Measurements from ENCODE around the gene CA10.

CA10 gene

DNA sequence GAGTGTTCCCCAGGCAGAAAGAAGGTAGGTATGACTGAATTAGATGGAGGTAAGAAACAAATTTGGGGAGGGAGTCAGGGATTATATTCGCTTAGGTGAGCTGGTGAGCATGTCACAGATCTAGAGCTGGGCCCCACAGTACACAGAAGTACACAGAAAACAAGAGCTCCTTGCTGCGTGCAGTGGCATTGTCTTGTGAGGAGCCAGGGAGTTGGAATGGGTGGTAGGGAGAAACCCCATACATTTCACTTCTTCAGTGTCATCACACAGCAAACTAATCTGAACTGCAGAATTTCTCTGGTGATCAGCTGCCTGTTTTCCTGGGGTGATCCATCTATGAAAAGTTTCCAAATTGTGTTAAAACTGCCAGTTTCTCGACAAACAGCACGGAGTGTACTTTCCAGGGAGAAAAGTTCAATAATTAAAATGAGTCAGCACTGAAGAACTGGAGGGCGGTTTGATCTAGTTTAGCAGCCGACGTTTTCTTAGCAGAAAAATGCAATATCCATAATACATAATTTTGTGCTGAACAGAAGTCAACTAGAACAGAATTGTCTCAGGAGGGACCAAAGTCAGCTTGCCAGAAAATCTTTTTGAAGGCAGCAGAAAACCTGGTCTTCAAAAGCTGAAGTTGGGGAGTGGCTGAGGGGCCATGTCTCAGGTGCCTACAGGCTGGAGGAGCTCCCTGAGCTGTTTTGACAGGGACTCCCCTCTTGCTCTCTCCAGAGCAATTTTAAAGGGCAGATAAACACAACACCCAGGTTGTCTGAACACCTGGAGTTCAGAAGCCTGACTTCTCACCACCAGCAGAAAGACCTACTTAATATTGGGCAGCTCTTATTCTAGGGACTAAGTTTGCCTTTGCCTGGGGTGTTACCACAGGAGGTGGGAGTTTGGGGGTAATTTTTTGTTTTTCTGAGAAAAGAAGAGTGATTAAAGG is 448.6 kb downstream of the CA10 start:
- DNase-seq = no peak

DNA sequence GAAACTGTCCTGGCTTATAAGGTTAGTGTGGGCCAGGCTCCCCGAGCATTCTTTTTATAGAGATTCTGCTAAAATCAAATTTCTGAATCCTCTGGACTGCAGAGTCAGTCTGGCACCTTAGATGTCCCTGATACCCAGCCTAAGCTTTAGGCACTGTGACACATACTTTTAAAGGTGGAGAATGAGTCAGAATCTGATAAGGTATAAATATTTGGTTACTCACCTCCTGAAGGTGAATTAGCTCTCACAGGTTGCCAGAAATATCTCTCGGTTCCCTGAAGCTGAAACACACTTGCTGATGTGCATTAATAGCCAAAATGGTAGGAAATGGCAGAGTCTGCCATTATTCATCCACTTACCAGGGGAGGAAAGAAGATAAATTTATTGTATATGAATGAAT is 451.3 kb downstream of the CA10 start:
- DNase-seq = no peak

DNA sequence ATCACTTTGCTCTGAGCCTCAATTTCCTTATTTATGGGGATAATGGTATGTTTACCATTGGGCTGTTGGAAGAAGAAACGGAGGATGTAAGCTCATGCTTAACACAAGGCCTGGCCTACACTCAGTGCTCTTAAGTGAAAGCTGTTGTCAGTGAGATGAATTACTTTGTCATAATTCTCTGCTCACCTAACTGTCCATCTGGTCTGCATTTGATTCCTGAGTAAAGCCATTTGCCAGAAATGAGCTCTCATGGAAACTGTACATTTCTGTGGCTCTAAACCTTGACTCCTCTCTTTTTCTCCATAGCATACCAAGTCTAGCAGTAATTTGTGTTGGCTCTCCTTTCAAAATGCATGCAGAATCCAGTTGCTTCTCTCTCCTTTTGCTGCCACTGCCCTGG is 452.4 kb downstream of the CA10 start:
- DNase-seq = no peak

DNA sequence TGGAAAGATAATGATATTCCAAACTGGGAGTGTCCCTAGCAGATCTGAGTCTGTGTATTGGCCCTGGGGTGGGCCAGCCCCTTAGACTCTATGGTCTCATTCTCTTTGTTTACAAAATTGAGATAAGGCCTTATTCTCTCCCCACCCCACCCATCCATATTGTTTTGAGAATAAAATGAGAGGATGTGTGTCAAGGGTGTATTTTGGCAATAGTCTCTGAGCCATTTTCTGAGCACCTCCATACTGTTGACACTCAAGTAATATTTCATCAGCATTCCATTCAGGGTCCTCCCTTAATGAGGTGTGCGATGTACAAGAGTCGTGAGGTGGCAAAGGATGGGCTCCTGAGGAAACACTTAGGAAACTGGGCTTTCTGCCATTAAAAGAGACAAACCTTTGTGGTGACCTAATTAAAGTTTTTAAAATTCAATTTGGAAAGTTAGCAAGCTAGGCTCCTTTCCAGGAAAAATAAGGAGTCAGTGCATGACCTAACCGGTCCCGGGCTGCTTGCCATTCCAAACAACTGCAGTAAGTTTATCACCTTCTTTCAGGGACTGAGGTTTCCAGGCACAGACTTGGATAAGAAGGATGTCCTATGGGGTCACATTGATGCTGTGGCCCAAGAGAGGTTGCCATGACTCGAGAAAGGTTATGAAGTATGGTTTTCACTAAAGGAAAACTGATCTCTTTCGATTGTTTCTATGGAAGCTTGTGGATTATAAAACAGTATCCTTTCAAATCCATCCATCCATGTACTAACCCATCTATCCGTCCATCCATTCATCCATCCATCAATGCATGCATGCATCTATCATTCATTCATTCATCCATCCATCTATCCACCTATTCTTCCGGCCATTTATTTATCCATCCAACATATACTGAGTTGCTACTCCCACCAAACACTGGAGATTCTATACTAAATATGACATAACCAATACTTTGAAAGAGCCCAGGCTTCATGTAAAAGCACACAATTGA is 454.9 kb downstream of the CA10 start:
- DNase-seq = peak; percentile 71

- DNase-seq = no peak
Observed at GRCh38 chr17:51702963-51703360, 455.6 kb downstream of the CA10 start.

DNA sequence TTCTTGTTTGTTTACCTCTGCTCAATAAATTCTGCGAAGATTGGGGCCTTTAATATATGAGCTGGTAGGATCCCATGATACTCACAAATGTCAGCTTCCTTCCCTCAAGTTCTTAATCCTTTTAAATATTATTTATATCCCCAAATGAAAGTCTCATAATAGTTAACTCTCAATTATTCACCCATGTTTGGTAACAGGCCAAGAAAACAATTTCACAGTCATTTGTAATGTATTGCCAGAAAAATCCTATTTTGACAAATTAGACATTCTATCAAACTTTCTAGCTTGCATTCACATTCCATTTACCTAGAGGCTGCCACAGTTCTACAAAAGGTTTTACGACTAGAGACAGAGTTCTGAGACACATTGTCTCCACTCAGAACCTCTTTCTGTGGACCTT is 457.0 kb downstream of the CA10 start:
- DNase-seq = no peak

DNA sequence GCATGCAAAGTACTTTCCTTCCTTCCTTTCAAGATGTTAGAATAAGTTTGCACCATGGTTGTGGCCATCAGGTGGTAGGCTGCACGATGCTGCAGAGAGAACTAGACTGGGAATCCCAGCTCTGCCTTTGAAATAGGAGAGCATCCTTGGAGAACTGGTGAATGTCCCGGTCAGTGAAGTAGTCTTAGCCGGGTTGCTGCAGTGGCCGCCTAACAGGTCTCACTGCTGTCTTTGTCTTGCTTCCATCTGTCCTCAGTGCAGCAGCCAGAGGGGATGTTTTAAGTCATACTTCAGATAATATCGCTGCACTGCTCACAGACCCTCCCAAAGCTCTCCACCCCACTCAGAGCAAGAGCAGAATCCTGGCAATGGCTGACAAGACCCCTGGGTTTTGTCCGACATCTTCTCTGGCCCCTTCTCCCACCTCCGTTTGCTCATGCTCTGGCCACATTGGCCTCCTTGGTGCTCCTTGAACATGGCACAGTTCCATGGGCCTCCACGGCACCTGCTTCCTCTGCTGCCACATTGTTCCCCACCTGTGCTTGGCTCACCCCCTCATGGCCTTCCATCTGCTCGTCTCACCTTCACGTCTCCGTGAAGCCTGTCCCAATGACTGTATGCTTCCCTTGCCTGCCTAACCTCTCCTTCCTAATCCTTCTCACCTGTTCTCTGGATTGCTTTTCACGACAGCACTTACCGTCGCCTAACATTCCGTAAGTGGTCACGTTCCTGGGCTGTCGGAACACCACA is 458.3 kb downstream of the CA10 start:
- DNase-seq = no peak

GRCh38 chr17:51699303-51699702 is 459.2 kb downstream of the CA10 start:
- DNase-seq = no peak

DNA sequence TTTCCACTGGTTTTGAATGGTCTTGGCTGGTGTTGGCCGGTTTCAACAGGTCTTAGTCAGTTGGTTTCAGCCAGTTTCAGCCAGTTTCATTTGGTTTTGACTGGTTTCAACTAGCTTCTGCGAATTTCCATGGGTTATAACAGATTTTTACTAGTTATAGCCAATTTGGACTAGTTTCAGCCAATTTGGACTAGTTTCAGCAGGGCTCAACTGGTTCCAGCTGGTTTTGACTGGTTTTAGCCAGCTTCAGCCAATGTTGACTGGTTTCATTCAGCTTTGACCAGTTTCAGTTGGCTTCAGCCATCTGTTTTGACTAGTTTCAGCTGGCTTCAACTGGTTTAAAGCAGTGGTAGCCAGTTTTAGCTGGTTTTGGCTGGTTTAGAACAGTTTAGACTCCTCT is 465.6 kb downstream of the CA10 start:
- DNase-seq = no peak

DNA sequence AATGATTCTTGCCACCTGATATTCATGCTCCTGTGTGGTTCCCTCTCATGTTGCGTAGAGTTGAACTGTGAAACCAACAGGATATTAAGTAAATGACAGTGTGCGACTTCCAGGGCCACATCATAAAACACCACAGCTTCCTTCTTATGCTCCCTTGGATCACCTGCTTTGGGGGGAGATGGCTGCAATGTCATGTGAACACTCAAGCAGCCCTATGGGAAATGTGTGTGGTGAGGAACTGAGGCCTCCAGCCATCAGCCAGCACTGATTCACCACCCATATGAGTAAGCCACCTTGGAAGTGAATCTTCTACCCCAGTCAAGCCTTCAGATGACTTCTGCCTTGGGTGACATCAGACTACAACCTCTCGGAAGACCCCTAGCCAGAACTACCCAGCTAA is 470.6 kb downstream of the CA10 start:
- DNase-seq = no peak

DNA sequence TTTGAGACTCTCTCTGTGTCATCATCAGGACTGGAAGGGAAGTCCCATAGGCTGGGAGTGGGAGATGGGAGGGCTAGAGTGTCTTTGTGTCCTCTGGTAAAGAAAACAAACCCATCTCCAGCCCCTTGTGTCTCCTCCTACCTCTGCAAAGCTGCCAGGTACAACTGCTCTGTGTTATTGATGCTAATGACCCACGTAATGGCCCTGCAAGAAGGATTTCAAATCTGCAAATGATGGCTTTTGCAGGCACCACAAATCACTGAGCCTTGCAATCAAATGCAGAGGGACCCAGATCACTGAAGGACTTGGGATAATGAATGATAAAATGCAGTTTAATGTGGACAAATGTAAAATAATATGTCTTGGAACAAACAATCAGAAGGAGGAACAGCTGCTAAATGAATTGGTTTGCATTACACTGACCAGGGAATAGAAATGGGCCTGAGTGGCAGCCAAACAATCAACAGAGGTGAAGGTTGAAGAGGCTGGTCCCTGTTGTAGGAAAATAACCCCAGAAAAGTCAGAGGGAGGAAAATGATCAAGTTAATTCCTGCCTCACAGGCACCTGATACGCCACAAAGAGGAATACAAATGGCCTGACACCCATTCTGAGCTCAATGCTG is 473.1 kb downstream of the CA10 start:
- peak; percentile 46 for DNase-seq

- no peak for DNase-seq
Observed at GRCh38 chr17:51684214-51684613, 474.3 kb downstream of the CA10 start.

DNA sequence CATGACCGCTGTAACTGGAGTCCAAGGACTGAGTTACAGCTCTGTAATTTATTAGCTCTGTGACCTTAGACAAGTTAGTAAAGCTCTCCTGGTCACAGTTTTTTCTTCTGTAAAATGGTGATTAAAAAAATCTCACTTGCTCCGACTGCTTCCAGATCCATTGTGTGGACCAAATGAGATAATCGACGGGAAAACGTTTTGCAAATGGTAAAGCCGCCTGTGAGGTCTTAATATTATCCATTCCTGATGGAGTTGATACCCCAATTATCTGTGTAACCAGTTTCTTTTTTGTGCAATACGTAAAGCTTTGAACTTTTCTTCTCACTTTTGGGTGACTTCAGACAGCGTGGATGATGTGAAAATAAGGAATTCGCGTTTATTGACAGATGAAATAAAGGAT is 475.2 kb downstream of the CA10 start:
- no peak for DNase-seq

DNA sequence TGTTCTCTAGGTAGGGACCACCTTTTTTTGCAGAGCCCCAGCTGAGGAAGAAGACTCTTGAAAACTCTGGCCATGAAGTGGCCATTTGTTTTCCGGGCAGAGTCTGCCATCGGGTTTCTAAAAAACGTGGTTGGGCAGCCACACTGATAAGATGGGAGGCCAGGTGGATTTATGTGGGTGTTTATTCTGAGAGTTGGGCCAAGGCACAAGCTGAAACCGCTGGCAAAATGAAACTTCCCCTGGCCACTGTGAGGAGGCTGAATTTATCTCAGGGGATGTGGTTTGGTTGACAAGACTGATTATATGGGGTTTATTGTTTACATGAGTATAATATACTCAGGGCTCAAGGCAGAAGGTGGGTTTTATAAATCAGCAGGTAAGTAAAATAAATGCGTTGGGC is 476.4 kb downstream of the CA10 start:
- DNase-seq = no peak

GRCh38 chr17:51677875-51678274 is 480.6 kb downstream of the CA10 start:
- no peak for DNase-seq

DNA sequence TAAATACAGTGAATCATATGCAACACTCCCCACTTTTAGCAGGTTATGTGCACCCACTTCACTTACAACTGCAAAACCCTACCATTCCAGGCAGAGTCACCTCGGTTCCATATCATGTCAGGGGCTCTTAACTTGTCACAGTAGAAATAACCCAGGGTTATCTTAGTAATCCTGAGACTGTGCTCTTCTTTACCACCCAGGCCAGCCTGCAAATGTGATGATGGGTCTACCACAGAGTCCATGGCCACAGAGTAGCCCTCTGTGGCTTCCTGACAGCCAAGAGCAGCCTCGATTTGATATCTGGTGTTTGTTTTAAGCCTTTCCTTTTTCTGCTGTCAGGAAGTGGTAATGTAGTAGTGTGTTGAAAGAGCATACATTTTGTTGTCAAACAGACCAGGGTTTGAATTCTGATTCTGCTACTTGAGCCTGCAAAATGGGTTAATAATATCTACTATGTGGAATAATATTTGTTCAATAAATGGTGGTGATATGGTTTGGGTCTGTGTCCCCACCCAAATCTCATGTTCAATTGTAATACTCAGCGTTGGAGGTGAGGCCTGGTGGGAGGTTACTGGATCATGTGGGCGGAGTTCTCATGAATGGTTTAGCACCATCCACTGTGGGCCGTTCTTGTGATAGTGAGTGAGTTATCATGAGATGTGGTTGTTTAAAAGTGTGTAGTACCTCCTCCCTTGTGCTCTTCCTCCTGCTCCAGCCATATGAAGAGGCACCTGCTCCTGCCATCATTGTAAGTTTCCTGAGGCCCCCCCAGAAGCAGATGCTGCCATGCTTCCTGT is 481.6 kb downstream of the CA10 start:
- DNase-seq = no peak

DNA sequence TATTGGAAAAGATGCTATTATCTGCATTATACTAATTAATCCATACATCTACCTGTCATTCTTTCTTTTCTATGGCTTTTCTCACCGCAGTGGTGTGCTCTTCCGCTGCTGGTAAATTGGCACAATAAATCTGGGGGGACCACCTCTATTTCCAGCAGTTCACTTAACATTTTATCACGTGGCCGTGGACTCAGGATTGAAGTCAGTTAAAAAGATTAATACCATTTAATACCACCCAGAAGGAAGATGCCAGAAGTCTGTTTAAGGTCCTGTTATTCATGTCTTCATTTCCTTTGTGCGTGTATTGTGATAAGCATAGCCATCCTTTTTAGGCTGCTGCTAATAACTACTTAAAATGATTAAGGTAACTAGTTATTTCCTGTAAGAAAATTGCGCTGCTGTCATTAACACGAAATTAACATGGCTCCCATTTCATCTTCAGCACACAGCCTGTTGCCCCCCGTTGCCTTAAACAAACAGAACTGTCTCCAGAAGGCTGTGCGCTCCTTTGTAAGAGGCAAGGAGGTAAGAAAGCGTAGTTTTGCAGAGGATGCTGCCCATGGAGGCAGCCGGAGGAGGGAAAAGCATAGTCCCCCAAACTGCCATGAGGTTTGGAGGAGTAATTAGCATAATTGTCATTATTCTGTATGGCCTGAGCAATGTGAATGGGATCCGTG is 483.8 kb downstream of the CA10 start:
- DNase-seq = no peak

GRCh38 chr17:51673070-51673469 is 485.4 kb downstream of the CA10 start:
- no peak for DNase-seq

GRCh38 chr17:51672065-51672464 is 486.4 kb downstream of the CA10 start:
- DNase-seq = no peak

DNA sequence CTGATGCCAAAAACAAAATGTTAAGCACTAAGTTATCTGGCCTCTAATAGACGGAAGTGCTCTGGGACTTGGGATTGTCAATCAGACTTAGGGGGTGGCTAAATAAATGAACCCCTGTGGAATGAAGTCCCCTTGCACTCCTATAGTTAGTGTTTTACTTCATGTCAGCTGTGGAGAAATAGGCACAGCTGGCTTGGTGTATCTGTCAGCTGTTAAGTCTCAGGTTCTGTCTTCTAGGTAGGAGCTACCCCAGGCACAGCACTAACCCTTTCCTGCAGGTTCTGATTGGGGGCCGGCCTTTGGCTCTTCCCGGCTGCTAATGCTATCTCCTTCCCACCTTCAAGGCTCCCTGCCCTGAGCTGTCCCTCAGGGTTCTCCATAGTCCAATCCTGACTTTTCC is 487.6 kb downstream of the CA10 start:
- no peak for DNase-seq

DNA sequence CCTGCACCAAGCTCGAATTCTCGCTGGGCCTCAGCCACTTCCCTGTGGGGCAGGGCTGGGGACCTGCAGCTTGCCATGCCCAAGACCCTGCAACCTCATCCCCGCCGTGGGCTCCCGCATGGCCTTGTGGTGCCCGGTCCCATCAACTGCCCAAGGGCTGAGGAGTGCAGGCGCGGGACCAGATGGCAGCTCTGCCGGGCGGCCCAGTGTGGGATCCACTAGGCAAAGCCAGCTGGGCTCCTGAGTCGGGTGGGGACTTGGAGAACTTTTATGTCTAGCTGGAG is 489.6 kb downstream of the CA10 start:
- DNase-seq = no peak

Data from left hindlimb (tissue), 1 donor.